Common myeloid progenitor, CD34-positive (primary cell): ENCODE data around the gene CSH2.
"Not testable (repeated sequence)": the region's sequence is repeated elsewhere in the genome, so short reads cannot be mapped to it uniquely, and the experiment has no call there.

Source experiments
- CTCF ChIA-PET: fragments of 350-600 bp; sonication (Branson Sonifier 250); formaldehyde crosslinking; loops from one replicate; lab custom pipeline; 2021; ENCODE audit warnings: antibody characterized with exemption; lab: Charles Lee
- POLR2A ChIA-PET: fragments of 350-600 bp; sonication (Branson Sonifier 250); formaldehyde crosslinking; loops from one replicate; lab custom pipeline; 2021; ENCODE audit warnings: antibody characterized with exemption; lab: Charles Lee
- DNase-seq, 3 donors: peaks; one replicate each; pipeline versions ENCODE4 v3.0.0 to v3.0.0-alpha.2; 2013
- H3K27ac ChIP-seq, 2 experiments: 1 replicate in 1 of 2; 2 replicates in 1 of 2; pipeline ENCODE4 v1.7.0; 2013; ENCODE audit warnings: inconsistent platforms in 2 of 2, low read length in 2 of 2, mild to moderate bottlenecking in 2 of 2, low read depth in 1 of 2, moderate library complexity in 1 of 2; ENCODE audit not compliant: severe bottlenecking in 2 of 2, insufficient read depth in 1 of 2, poor library complexity in 1 of 2
- H3K27me3 ChIP-seq, 5 experiments: replicated peaks in 2 of 5; 1 replicate in 3 of 5; 2 replicates in 2 of 5; pipeline versions ENCODE4 v1.6.1 to v1.7.0; 2013; ENCODE audit warnings: low read length in 4 of 5, mild to moderate bottlenecking in 2 of 5, moderate library complexity in 2 of 5, inconsistent platforms in 1 of 5; ENCODE audit not compliant: insufficient read depth in 5 of 5, control insufficient read depth in 4 of 5
- H3K36me3 ChIP-seq, 4 experiments: 1 replicate in 2 of 4; 2 replicates in 2 of 4; pipeline versions ENCODE4 v1.6.1 to v1.7.0; 2013; ENCODE audit warnings: low read length in 3 of 4, control low read depth in 1 of 4, mild to moderate bottlenecking in 1 of 4; ENCODE audit not compliant: control insufficient read depth in 4 of 4, insufficient read depth in 4 of 4
- H3K4me1 ChIP-seq, 4 experiments: 1 replicate in 3 of 4; 2 replicates in 1 of 4; pipeline versions ENCODE4 v1.6.1 to v1.7.1; 2013; ENCODE audit warnings: low read length in 3 of 4, mild to moderate bottlenecking in 3 of 4, control low read depth in 1 of 4, inconsistent platforms in 1 of 4, moderate library complexity in 1 of 4; ENCODE audit not compliant: control insufficient read depth in 4 of 4, insufficient read depth in 4 of 4; ENCODE audit errors: control extremely low read depth in 1 of 4
- H3K4me3 ChIP-seq, 7 experiments: 1 replicate in 4 of 7; 2 replicates in 3 of 7; pipeline versions ENCODE4 v1.5.1 to v1.7.0; 2013; ENCODE audit warnings: mild to moderate bottlenecking in 7 of 7, low read length in 6 of 7, moderate library complexity in 6 of 7, inconsistent platforms in 2 of 7, low read depth in 2 of 7, control low read depth in 1 of 7; ENCODE audit not compliant: insufficient read depth in 4 of 7, control insufficient read depth in 1 of 7; ENCODE audit errors: extremely low read depth in 1 of 7
- H3K9me3 ChIP-seq, 5 experiments: 1 replicate in 4 of 5; 2 replicates in 1 of 5; pipeline versions ENCODE4 v1.6.1 to v1.7.1; 2013; ENCODE audit warnings: low read length in 4 of 5, mild to moderate bottlenecking in 2 of 5, inconsistent platforms in 1 of 5, low read depth in 1 of 5, moderate library complexity in 1 of 5; ENCODE audit not compliant: control insufficient read depth in 4 of 5, insufficient read depth in 2 of 5; ENCODE audit errors: control extremely low read depth in 1 of 5
- WGBS: methylation state at CpG from one replicate; pipeline ENCODE4 v1.1.5; 2013; ENCODE audit not compliant: insufficient coverage; 5-methylcytosine and 5-hydroxymethylcytosine counted together

The CSH2 gene

GRCh38 chr17:63885119-63885518 lies 11.6 kb upstream of the CSH2 start:
- WGBS = 91% methylated on average over 7 of the region's 11 CpGs
- H3K27ac ChIP-seq, DNase-seq, H3K27me3 ChIP-seq, H3K9me3 ChIP-seq, H3K4me3 ChIP-seq, H3K36me3 ChIP-seq, H3K4me1 ChIP-seq, POLR2A ChIA-PET: not testable (repeated sequence)
- CTCF ChIA-PET = interaction anchor here (1.1 kb wide), 1 partner anchor 396 kb away, joined by 3 read pairs; no protein-coding TSS in a partner anchor

GRCh38 chr17:63882626-63883126 lies 9.2 kb upstream of the CSH2 start:
- not testable (repeated sequence) for H3K4me1 ChIP-seq, H3K27me3 ChIP-seq, H3K27ac ChIP-seq, H3K36me3 ChIP-seq, H3K4me3 ChIP-seq, H3K9me3 ChIP-seq
- CTCF ChIA-PET = interaction anchor here (0.8 to 2.7 kb wide), 8 partner anchors 8 to 167 kb away, joined by 3 to 8 read pairs (median 4); no protein-coding TSS in a partner anchor
- POLR2A ChIA-PET = interaction anchor here (0.7 kb wide), 1 partner anchor 148 kb away, joined by 4 read pairs; no protein-coding TSS in a partner anchor
- DNase-seq = peak in 2 of 3 donors; percentile 13 to 20
- 80% methylated on average over 3 of the region's 9 CpGs for WGBS

GRCh38 chr17:63881935-63882601 lies 8.6 kb upstream of the CSH2 start, which contains the start of gene GH2:
Gene GH2, minus strand, starts transcription at chr17:63881944. Its CDS starts 143 bp downstream, at chr17:63881801.
- Histone ChIP-seq H3K4me3 (no peak within 1 kb of the TSS), H3K4me1 (no peaks in the 10 kb centered on the region), H3K27me3 (peaks cover 0 to 2% (median 0%) of the 10 kb centered on the region in 5 experiments), H3K9me3 (no peaks in the 10 kb centered on the region), H3K36me3 (no peaks in the 10 kb centered on the region), H3K27ac (no peak within 1 kb of the TSS)
- 68% methylated on average over 6 of the region's 15 CpGs for WGBS
- POLR2A ChIA-PET = no interaction called here
- CTCF ChIA-PET = interaction anchor here (1.4 to 2.7 kb wide), 8 partner anchors 8 to 167 kb away, joined by 3 to 8 read pairs (median 5); no protein-coding TSS in a partner anchor
- peak; percentile 50 to 72 (median 63) for DNase-seq

GRCh38 chr17:63881337-63881736 lies 7.9 kb upstream of the CSH2 start:
- H3K36me3 ChIP-seq, DNase-seq, H3K9me3 ChIP-seq, H3K27me3 ChIP-seq, H3K4me3 ChIP-seq, POLR2A ChIA-PET, H3K4me1 ChIP-seq, H3K27ac ChIP-seq: not testable (repeated sequence)
- 94% methylated on average over 9 of the region's 11 CpGs for WGBS
- CTCF ChIA-PET = interaction anchor here (1.4 to 2.2 kb wide), 4 partner anchors 11 to 23 kb away, joined by 3 to 7 read pairs (median 5); no protein-coding TSS in a partner anchor

GRCh38 chr17:63880706-63881105 lies 7.2 kb upstream of the CSH2 start:
- Histone ChIP-seq H3K4me1 (no peaks in the 10 kb centered on the region), H3K9me3 (no peaks in the 10 kb centered on the region), H3K27ac (no peak overlapping the region), H3K36me3 (no peaks in the 10 kb centered on the region), H3K27me3 (peaks cover 0 to 2% (median 0%) of the 10 kb centered on the region in 5 experiments), H3K4me3 (no peak overlapping the region)
- POLR2A ChIA-PET = no interaction called here
- CTCF ChIA-PET = interaction anchor here (1.3 to 1.8 kb wide), 2 partner anchors 12 to 15 kb away, joined by 3 to 6 read pairs; no protein-coding TSS in a partner anchor
- no peak for DNase-seq
- WGBS = 88% methylated on average over 11 of the region's 12 CpGs

- H3K4me1 ChIP-seq, DNase-seq, POLR2A ChIA-PET, H3K27ac ChIP-seq, H3K9me3 ChIP-seq, H3K4me3 ChIP-seq, H3K27me3 ChIP-seq, H3K36me3 ChIP-seq: not testable (repeated sequence)
- WGBS = 98% methylated on average over 8 of the region's 9 CpGs
- CTCF ChIA-PET = interaction anchor here (0.9 to 2.3 kb wide), 6 partner anchors 9 to 404 kb away, joined by 3 to 6 read pairs (median 4); partner anchors contain the start of gene CSHL1
These were observed 4.9 kb upstream of the CSH2 start for GRCh38 chr17:63878413-63878812.

- H3K27me3 ChIP-seq, H3K36me3 ChIP-seq, POLR2A ChIA-PET, H3K4me3 ChIP-seq, DNase-seq, H3K4me1 ChIP-seq, H3K27ac ChIP-seq, H3K9me3 ChIP-seq: not testable (repeated sequence)
- CTCF ChIA-PET = interaction anchor here (0.6 to 1.6 kb wide), 4 partner anchors 8 to 18 kb away, joined by 3 to 7 read pairs (median 3); no protein-coding TSS in a partner anchor
- 96% methylated on average over 5 of the region's 6 CpGs for WGBS
These were observed 1.2 kb upstream of the CSH2 start for GRCh38 chr17:63874693-63875092.
